Activated naive CD4-positive, alpha-beta T cell treated with anti-CD3 and anti-CD28 coated beads for 36 hours (primary cell): ENCODE results near the gene BLTP3A. TPM values are rescaled to one million over a fixed set of nuclear protein-coding genes. Genes with fewer than 3 reads are reported as not detected.

ENCODE experiments used
- CTCF ChIA-PET: fragments of 350-600 bp; sonication (Branson Sonifier 250); formaldehyde crosslinking; loops from one replicate; lab custom pipeline; 2021; ENCODE audit warnings: antibody characterized with exemption; lab: Charles Lee
- DNase-seq: peaks from one replicate; pipeline ENCODE4 v3.0.0-alpha.2; 2020
- H3K27ac Mint-ChIP-seq: one replicate; pipeline ENCODE4 v1.8.0; 2021; ENCODE audit warnings: mild to moderate bottlenecking, mixed read lengths
- H3K27me3 Mint-ChIP-seq: one replicate; pipeline ENCODE4 v1.8.0; 2021; ENCODE audit warnings: low read depth, mixed read lengths
- H3K36me3 Mint-ChIP-seq: one replicate; pipeline ENCODE4 v1.8.0; 2021; ENCODE audit warnings: low read depth, mixed read lengths
- H3K4me1 Mint-ChIP-seq: one replicate; pipeline ENCODE4 v1.8.0; 2021; ENCODE audit warnings: low read depth, mixed read lengths
- H3K4me3 Mint-ChIP-seq: one replicate; pipeline ENCODE4 v1.8.0; 2021; ENCODE audit warnings: mild to moderate bottlenecking, moderate library complexity, mixed read lengths
- H3K9me3 Mint-ChIP-seq: one replicate; pipeline ENCODE4 v1.8.0; 2021; ENCODE audit warnings: mixed read lengths
- intact Hi-C: fragments of 100-400 bp; cut with micrococcal nuclease; formaldehyde crosslinking; loops from one replicate; pipeline ENCODE4 v1.15.1; 2023
- total RNA-seq, 2 experiments: library from RNA; stranded (reverse); gene quantifications; one replicate each; pipeline ENCODE4 v1.2.3, GENCODE V29; 2021

Gene BLTP3A
- total RNA-seq, 2 experiments from 2014 or later: 17.0 to 17.9 TPM

- Mint-ChIP-seq H3K27me3 (no peaks in the 10 kb centered on the region), H3K36me3 (peaks cover 10% of the 10 kb centered on the region)
- CTCF ChIA-PET: no interaction called here
These were observed 47.9 kb downstream of the BLTP3A start for GRCh38 chr6:34839666-34840352.

More at GRCh38 chr6:34839666-34840352, 47.9 kb downstream of the BLTP3A start:
- no peak overlapping the region for H3K27ac Mint-ChIP-seq
- no peak for DNase-seq
- no peaks in the 10 kb centered on the region for H3K9me3 Mint-ChIP-seq
- H3K4me3 Mint-ChIP-seq: no peak overlapping the region
- intact Hi-C loops: no loop called here
- peaks cover 2% of the 10 kb centered on the region for H3K4me1 Mint-ChIP-seq

Other genes with a start within 250 kb of the BLTP3A start
- under 1 TPM; 0.24 to 0.35 TPM for gene SPDEF, start 235.8 kb upstream of the BLTP3A start, total RNA-seq
- gene ILRUN, start 95.3 kb upstream of the BLTP3A start, total RNA-seq: 10 to 100 TPM; 51.4 to 53.3 TPM
- gene SNRPC, start 34.6 kb upstream of the BLTP3A start, total RNA-seq: 100 to 1,000 TPM; 168 to 179 TPM
- gene TAF11, start 96.0 kb downstream of the BLTP3A start, total RNA-seq: 10 to 100 TPM; 27.3 to 28.5 TPM
- gene ANKS1A, start 97.2 kb downstream of the BLTP3A start, total RNA-seq: 1 to 10 TPM; 6.5 to 6.8 TPM